Measurements from ENCODE around the gene ZNF488. TPM values are rescaled to one million over a fixed set of nuclear protein-coding genes. Genes with fewer than 3 reads are reported as not detected.

The ZNF488 gene
- total RNA-seq, 4 donors from 2014 or later = 0.12 to 0.47 TPM; not detected in 2

- TF ChIP-seq CTCF (IDR thresholded peaks at IDR 0.05) = no peak
- TF ChIP-seq POLR2A (IDR thresholded peaks at IDR 0.05) = no peak
- TF ChIP-seq EP300 (IDR thresholded peaks at IDR 0.05) = no peak
- TF ChIP-seq POLR2AphosphoS5 (IDR thresholded peaks at IDR 0.05) = no peak
- ATAC-seq = no peak
- 96% methylated on average over 3 of the region's 3 CpGs; no CpG with 5 or more reads in 1 of the 2 donors for WGBS, 2 donors (ENCODE audit: low coverage in 1 of 2)
These were observed 16.7 kb upstream of the ZNF488 start for GRCh38 chr10:47400786-47401185.

GRCh38 chr10:47400251-47400650 is 16.2 kb upstream of the ZNF488 start:
- peaks cover 0 to 21% (median 13%) of the 10 kb centered on the region in 3 donors for H3K4me1 ChIP-seq
- no peak for ATAC-seq
- H3K4me3 ChIP-seq = no peak overlapping the region
- no peak overlapping the region for H3K27ac ChIP-seq
- H3K27me3 ChIP-seq = no peaks in the 10 kb centered on the region
- 100% methylated on average over 2 of the region's 2 CpGs; no CpG with 5 or more reads in 1 of the 2 donors for WGBS, 2 donors (ENCODE audit: low coverage in 1 of 2)
- H3K9me3 ChIP-seq = peaks cover 0 to 5% (median 0%) of the 10 kb centered on the region in 3 donors
- TF ChIP-seq EP300 (IDR thresholded peaks at IDR 0.05) (no peak), POLR2AphosphoS5 (IDR thresholded peaks at IDR 0.05) (no peak), POLR2A (IDR thresholded peaks at IDR 0.05) (no peak), CTCF (IDR thresholded peaks at IDR 0.05) (no peak)
- no peaks in the 10 kb centered on the region for H3K36me3 ChIP-seq

More at GRCh38 chr10:47400786-47401185, 16.7 kb upstream of the ZNF488 start:
- H3K9me3 ChIP-seq = peaks cover 0 to 5% (median 0%) of the 10 kb centered on the region in 3 donors
- H3K4me3 ChIP-seq = no peak overlapping the region
- H3K36me3 ChIP-seq = no peaks in the 10 kb centered on the region
- H3K27me3 ChIP-seq = no peaks in the 10 kb centered on the region
- peaks cover 0 to 21% (median 13%) of the 10 kb centered on the region in 3 donors for H3K4me1 ChIP-seq
- no peak overlapping the region for H3K27ac ChIP-seq

GRCh38 chr10:47397256-47397655 is 13.2 kb upstream of the ZNF488 start:
- H3K4me3 ChIP-seq = no peak overlapping the region
- no peak overlapping the region for H3K27ac ChIP-seq
- TF ChIP-seq CTCF (IDR thresholded peaks at IDR 0.05) (no peak), POLR2A (IDR thresholded peaks at IDR 0.05) (no peak), POLR2AphosphoS5 (IDR thresholded peaks at IDR 0.05) (no peak), EP300 (IDR thresholded peaks at IDR 0.05) (no peak)
- no peak for ATAC-seq
- no peaks in the 10 kb centered on the region for H3K36me3 ChIP-seq
- H3K9me3 ChIP-seq = peaks cover 0 to 5% (median 0%) of the 10 kb centered on the region in 3 donors
- H3K4me1 ChIP-seq = peaks cover 0 to 4% (median 0%) of the 10 kb centered on the region in 3 donors
- 77% methylated on average over 6 of the region's 6 CpGs; no CpG with 5 or more reads in 1 of the 2 donors for WGBS, 2 donors (ENCODE audit: low coverage in 1 of 2)
- no peaks in the 10 kb centered on the region for H3K27me3 ChIP-seq

- Histone ChIP-seq H3K27me3 (no peaks in the 10 kb centered on the region), H3K27ac (no peak overlapping the region), H3K36me3 (no peaks in the 10 kb centered on the region), H3K4me3 (no peak overlapping the region), H3K4me1 (no peaks in the 10 kb centered on the region), H3K9me3 (peaks cover 0 to 5% (median 0%) of the 10 kb centered on the region in 3 donors)
- TF ChIP-seq CTCF (IDR thresholded peaks at IDR 0.05) (no peak), POLR2AphosphoS5 (IDR thresholded peaks at IDR 0.05) (no peak), POLR2A (IDR thresholded peaks at IDR 0.05) (no peak), EP300 (IDR thresholded peaks at IDR 0.05) (no peak)
- no peak for ATAC-seq
These were observed 12.2 kb upstream of the ZNF488 start for GRCh38 chr10:47396311-47396717.

GRCh38 chr10:47389619-47390018 is 5.5 kb upstream of the ZNF488 start:
- H3K27ac ChIP-seq = no peak overlapping the region
- TF ChIP-seq CTCF (IDR thresholded peaks at IDR 0.05) (no peak), POLR2AphosphoS5 (IDR thresholded peaks at IDR 0.05) (no peak), EP300 (IDR thresholded peaks at IDR 0.05) (no peak), POLR2A (IDR thresholded peaks at IDR 0.05) (no peak)
- H3K4me3 ChIP-seq = no peak overlapping the region
- 88 to 92% methylated on average over 3 of the region's 3 CpGs for WGBS, 2 donors (ENCODE audit: low coverage in 1 of 2)
- no peaks in the 10 kb centered on the region for H3K9me3 ChIP-seq
- no peaks in the 10 kb centered on the region for H3K36me3 ChIP-seq
- H3K4me1 ChIP-seq = peaks cover 0 to 5% (median 0%) of the 10 kb centered on the region in 3 donors
- H3K27me3 ChIP-seq = no peaks in the 10 kb centered on the region
- no peak for ATAC-seq

All from gastroesophageal sphincter (tissue), 4 donors.